Prostate gland (tissue), 2 donors: ENCODE data around the gene SLIT3. TPM values are rescaled to one million over a fixed set of nuclear protein-coding genes. Genes with fewer than 3 reads are reported as not detected.

ENCODE experiments used
- DNase-seq: peaks from one replicate; pipeline ENCODE4 v3.0.0-alpha.2; 2019; ENCODE audit warnings: low spot score
- H3K27ac ChIP-seq, 2 donors: fragments of 200-600 bp; sonication (generic); 2 replicates each; pipeline ENCODE4 v1.5.1; 2017 to 2019
- H3K27me3 ChIP-seq: fragments of 200-600 bp; sonication (generic); replicated peaks from 2 replicates; pipeline ENCODE4 v1.5.1; 2019; ENCODE audit not compliant: insufficient read depth
- H3K36me3 ChIP-seq, 2 donors: fragments of 200-600 bp; sonication (generic); 1 replicate in 1 of 2; 2 replicates in 1 of 2; pipeline versions ENCODE4 v1.5.1 to v1.8.1; 2017 to 2019
- H3K4me1 ChIP-seq: fragments of 200-600 bp; sonication (generic); replicated peaks from 2 replicates; pipeline ENCODE4 v1.5.1; 2019
- H3K4me3 ChIP-seq, 2 donors: fragments of 200-600 bp; sonication (generic); 2 replicates each; pipeline ENCODE4 v1.5.1; 2017 to 2019
- H3K9me3 ChIP-seq: fragments of 200-600 bp; sonication (generic); 2 replicates; pipeline ENCODE4 v1.5.1; 2017
- CTCF ChIP-seq, 4 experiments: fragments of 200-600 bp in 2 of 4; fragments of 450-650 bp in 2 of 4; sonication (generic) in 2 of 4; IDR thresholded peaks; 1 replicate in 3 of 4; 2 replicates in 1 of 4; pipeline ENCODE4 v1.5.1; 2016 to 2019; ENCODE audit warnings: antibody characterized with exemption in 4 of 4, mild to moderate bottlenecking in 2 of 4, moderate library complexity in 2 of 4
- POLR2A ChIP-seq: fragments of 450-650 bp; IDR thresholded peaks from one replicate; pipeline ENCODE4 v1.6.1; 2016; ENCODE audit warnings: antibody characterized with exemption, mild to moderate bottlenecking
- POLR2AphosphoS5 ChIP-seq: sonication (generic); formaldehyde crosslinking; IDR thresholded peaks from one replicate; pipeline ENCODE4 v1.6.1; 2017; ENCODE audit warnings: antibody characterized with exemption
- WGBS: methylation state at CpG from one replicate; pipeline ENCODE4 v1.1.5; 2018; 5-methylcytosine and 5-hydroxymethylcytosine counted together
- intact Hi-C: fragments of 100-400 bp; cut with DNase I; formaldehyde crosslinking; loops from one replicate; pipeline ENCODE4 v1.14.2; 2022
- total RNA-seq, 2 donors: library from RNA; depleted of rRNA; stranded (reverse); fragments of >200 nt; gene quantifications; one replicate each; pipeline ENCODE4 v1.1.0, GENCODE V29; 2016

The SLIT3 gene
- total RNA-seq, 2 donors from 2014 or later, result 8.3 TPM

- intact Hi-C loops, result no loop called here
- Histone ChIP-seq H3K36me3 (no peaks in the 10 kb centered on the region), H3K27ac (no peak overlapping the region), H3K4me1 (no peaks in the 10 kb centered on the region), H3K4me3 (no peak overlapping the region), H3K9me3 (no peaks in the 10 kb centered on the region), H3K27me3 (no peaks in the 10 kb centered on the region)
- 98% methylated on average over 5 of the region's 5 CpGs for WGBS
- TF ChIP-seq CTCF (IDR thresholded peaks at IDR 0.05) (no peak), POLR2AphosphoS5 (no peak), POLR2A (no peak)
- DNase-seq, result no peak
These were observed 79.4 kb downstream of the SLIT3 start for GRCh38 chr5:169221519-169221918.

GRCh38 chr5:169219961-169220360 is 81.0 kb downstream of the SLIT3 start:
- no peaks in the 10 kb centered on the region for H3K36me3 ChIP-seq
- no peak overlapping the region for H3K27ac ChIP-seq
- no peaks in the 10 kb centered on the region for H3K27me3 ChIP-seq
- no peaks in the 10 kb centered on the region for H3K9me3 ChIP-seq
- TF ChIP-seq POLR2A, result no peak
- DNase-seq, result no peak
- no peak overlapping the region for H3K4me3 ChIP-seq
- 94% methylated on average over 6 of the region's 6 CpGs for WGBS
- no peaks in the 10 kb centered on the region for H3K4me1 ChIP-seq
- intact Hi-C loops, result no loop called here

- H3K9me3 ChIP-seq, result no peaks in the 10 kb centered on the region
These were observed 81.6 kb downstream of the SLIT3 start for GRCh38 chr5:169219351-169219750.

DNA sequence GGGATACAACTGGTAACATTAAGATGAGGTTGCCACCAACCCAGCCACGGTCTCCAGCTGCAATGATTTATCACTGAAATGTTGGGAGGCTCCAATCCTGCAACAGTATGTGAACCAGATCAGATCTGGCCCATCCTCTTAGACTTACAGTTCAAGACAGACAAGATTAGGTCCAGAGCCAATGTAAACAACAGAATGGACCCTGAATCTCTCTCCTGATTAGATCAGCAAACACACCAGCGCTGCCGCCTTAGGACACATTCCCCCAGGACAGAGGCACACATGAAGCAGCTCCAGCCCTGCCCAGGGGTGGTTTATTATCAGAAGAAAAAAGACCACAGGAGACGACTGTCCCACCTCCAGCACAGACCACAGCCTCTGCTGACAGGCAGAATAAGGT is 82.1 kb downstream of the SLIT3 start:
- Histone ChIP-seq H3K36me3 (no peaks in the 10 kb centered on the region), H3K4me3 (no peak overlapping the region), H3K9me3 (no peaks in the 10 kb centered on the region), H3K4me1 (no peaks in the 10 kb centered on the region), H3K27me3 (no peaks in the 10 kb centered on the region), H3K27ac (no peak overlapping the region)
- intact Hi-C loops, result no loop called here
- TF ChIP-seq POLR2AphosphoS5, result no peak
- TF ChIP-seq CTCF (IDR thresholded peaks at IDR 0.05), result no peak
- no peak for TF ChIP-seq POLR2A
- WGBS, result 11% methylated on average over 4 of the region's 4 CpGs
- peak; percentile 11 for DNase-seq

More at GRCh38 chr5:169219351-169219750, 81.6 kb downstream of the SLIT3 start:
- TF ChIP-seq POLR2AphosphoS5 (no peak), CTCF (IDR thresholded peaks at IDR 0.05) (no peak), POLR2A (no peak)
- no peak for DNase-seq
- no peaks in the 10 kb centered on the region for H3K36me3 ChIP-seq
- H3K27ac ChIP-seq, result no peak overlapping the region
- intact Hi-C loops, result no loop called here
- no peaks in the 10 kb centered on the region for H3K27me3 ChIP-seq
- WGBS, result 37% methylated on average over 5 of the region's 5 CpGs
- no peaks in the 10 kb centered on the region for H3K4me1 ChIP-seq
- no peak overlapping the region for H3K4me3 ChIP-seq

DNA sequence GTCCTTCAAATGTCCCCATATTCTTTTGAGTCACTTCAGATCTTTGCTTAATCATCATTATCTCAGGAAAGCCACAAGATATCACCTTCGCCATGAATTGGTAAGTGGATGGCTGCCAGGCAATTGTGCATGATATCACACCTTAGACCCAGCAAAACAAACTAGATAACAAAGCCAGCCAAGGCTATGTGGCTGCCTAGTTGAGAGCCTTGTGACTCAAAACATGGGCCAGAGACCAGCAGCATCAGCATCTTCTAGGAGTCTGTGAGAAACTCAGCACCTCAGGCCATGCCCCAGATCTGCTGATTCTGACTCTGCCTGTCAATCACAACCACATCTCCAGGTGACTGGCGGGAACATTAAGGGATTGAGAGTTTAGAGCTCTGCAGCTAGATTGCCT is 82.8 kb downstream of the SLIT3 start:
- Histone ChIP-seq H3K4me1 (no peaks in the 10 kb centered on the region), H3K27ac (no peak overlapping the region), H3K9me3 (no peaks in the 10 kb centered on the region), H3K4me3 (no peak overlapping the region), H3K36me3 (no peaks in the 10 kb centered on the region), H3K27me3 (no peaks in the 10 kb centered on the region)
- TF ChIP-seq CTCF (IDR thresholded peaks at IDR 0.05) (no peak), POLR2A (no peak), POLR2AphosphoS5 (no peak)
- DNase-seq, result no peak
- intact Hi-C loops, result no loop called here
- 91% methylated on average over 2 of the region's 2 CpGs for WGBS
